Measurements from ENCODE around the gene LDLRAD2. TPM values are rescaled to one million over a fixed set of nuclear protein-coding genes. Genes with fewer than 3 reads are reported as not detected.

Gene LDLRAD2
- total RNA-seq, 1 donor from 2014 or later, result not detected

GRCh38 chr1:21842606-21843162 lies 30.6 kb downstream of the LDLRAD2 start:
- no peak for DNase-seq (ENCODE audit: low read depth in 2 of 2)

DNA sequence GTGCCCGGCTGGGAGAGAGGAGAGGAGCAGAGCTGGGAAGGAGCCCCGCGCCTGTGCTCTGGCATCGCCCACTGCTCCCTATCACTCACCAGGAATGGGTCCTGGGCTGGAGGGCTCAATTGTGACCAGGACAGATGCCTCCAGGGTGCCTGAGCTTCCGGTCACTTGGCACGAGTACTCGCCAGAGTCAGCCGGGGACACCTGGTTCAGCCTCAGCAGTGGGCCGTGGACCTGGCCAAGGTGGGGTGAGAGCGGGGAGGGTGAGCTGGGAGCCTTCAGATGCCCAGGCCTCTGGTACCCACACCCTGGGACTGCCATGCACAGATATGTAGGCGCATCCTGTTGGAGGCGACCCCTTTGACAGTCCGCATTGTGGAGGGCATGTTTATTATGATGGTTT lies 31.1 kb downstream of the LDLRAD2 start:
- DNase-seq (ENCODE audit: low read depth in 2 of 2), result no peak

- no peak for DNase-seq (ENCODE audit: low read depth in 2 of 2)
Measured at GRCh38 chr1:21843996-21844395, 31.9 kb downstream of the LDLRAD2 start.

DNA sequence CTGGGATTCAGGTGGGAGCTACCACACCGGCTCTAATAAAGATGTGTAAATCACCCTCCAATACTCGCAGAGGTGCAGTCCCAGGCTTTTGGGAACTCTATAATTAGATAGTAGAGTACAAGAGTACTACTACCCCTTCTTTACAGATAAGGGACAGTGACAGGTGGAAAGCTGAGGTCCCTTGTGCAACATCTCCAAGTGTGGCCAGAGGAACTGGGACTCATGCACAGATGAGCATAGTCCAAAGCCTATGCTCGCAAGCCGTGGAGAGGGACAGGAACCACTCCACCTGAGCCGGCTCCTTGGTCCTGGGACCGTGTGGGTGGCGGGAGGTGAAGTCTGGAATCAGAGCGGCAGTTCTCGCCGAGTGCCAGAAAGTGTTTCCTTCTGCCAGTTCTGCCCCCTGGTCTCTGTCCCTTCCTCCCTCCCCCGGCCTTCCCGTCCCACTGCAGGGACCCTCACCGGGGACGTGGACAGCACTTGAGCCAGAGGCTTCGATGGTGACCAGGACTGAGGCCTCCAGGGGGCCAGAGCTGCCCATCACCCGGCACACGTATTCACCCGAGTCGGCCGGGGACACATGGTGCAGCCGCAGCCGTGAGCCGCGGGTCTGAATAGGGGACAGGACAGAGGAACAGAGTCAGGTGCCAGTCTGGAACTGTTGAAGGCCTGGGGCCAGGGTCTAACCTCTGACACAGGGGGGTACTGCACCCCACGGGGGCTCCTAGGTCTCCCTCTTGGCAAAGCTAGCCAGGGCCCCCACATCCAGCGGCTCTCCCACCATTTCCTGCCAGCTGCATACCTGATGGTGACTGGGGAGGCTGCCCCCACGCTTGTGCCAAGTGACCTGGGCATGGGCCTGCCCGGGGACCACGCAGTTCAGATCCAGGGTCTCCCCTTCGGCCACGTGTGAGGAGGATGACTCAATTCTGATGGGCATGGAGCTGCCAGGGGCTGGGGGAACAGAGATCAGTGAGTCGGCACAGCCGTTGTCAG lies 33.9 kb downstream of the LDLRAD2 start:
- no peak for DNase-seq (ENCODE audit: low read depth in 2 of 2)

DNA sequence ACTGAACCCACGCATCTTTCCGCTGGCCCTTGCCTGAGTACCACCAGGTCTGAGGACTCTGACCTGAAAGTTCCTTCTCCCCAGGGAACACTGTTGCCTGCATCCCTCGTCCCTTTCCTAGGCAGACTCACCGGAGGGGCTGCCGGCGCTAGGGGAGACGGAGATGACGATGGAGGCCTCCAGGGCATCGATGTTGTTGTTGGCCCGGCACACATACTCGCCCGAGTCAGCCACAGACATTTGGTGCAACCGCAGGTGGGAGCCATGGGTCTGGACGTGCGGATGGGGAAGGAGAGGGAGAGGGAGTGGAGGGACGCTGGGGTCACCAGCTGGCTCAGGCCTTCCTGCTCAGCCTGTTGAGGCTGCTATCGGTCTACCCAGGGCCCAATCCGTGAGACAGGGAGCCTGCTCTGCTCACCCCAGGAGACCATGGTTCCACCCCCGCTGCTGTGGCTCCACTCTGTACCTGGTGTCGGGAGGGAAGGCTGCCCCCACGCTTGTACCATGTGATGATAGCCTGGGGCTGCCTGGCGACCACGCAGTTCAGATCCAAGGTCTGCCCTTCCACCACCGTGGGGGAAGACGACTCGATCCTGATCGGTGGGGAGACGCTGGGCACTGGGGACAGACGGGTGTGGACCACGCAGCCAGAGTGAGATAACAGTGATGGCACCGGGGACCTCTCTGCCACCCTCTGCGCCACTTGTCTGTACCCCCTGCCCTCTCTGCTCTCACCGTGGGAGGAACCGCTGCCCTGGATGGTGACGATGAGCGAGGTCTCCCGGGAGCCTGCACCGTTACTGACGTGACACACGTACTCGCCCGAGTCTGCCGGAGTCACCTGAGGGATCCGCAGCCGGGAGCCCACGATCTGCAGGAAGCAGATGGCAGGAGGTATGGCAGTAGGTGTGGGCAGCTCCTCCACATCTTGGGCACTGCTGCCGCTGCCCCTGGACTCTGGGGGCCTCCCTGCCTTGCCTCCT lies 35.4 kb downstream of the LDLRAD2 start:
- DNase-seq (ENCODE audit: low read depth in 2 of 2), result no peak

- DNase-seq (ENCODE audit: low read depth in 2 of 2), result no peak
Measured at GRCh38 chr1:21848524-21849174, 36.6 kb downstream of the LDLRAD2 start.

- DNase-seq (ENCODE audit: low read depth in 2 of 2), result no peak
Measured at GRCh38 chr1:21849909-21850576, 38.0 kb downstream of the LDLRAD2 start.

- DNase-seq (ENCODE audit: low read depth in 2 of 2), result no peak
Measured at GRCh38 chr1:21851430-21852250, 39.6 kb downstream of the LDLRAD2 start.

DNA sequence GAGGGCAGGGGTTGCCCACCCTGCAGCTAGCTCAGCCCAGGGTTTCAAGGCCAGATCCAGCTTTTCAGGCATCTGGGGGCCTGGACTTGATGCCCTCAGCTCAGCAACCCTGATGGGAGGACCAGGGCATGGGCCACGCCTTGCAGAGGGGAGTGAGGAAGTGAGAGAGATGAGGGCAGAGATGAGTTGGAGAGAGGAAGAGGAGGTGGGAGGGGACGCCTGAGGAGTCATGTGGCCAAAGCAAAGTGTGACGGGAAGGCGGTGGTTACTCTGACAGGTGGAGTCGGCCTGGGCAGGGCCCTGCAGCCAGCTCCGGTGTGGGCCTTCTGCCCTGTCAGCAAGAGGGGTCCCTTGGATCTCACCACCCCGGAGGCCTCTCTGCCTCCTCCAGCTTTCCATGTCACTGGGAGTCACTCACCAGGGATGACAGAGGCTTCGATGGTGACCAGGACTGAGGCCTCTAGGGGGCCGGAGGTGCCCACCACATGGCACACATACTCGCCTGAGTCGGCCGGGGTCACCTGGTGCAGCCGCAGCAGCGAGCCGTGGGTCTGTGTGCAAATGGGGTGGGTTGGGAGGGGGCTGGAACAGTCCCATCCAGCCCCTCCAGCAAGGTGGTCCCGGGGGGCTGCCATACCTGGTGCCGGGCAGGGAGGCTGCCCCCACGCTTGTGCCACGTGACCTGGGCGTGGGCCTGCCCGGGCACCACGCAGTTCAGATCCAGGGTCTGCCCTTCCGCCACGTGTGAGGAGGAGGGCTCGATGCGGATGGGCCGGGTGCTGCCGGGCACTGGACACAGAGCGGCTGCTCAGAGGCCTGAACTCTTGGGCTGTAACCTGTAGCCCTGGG lies 40.4 kb downstream of the LDLRAD2 start:
- DNase-seq (ENCODE audit: low read depth in 2 of 2), result no peak

DNA sequence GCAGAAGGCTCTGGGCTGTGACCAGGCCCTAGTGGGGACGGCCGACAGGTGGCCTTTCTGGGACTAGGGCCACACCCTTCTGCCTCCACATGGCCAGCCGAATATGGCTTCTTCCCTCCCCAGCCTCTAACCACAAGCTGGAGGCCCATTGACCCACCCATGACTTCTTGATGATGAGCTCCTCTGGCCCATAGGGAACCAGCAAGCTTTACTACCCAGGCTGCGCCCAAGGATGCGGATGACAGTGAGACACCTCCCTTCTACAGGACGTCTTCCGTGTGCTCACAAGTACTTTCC lies 41.0 kb downstream of the LDLRAD2 start:
- DNase-seq (ENCODE audit: low read depth in 2 of 2), result no peak

- no peak for DNase-seq (ENCODE audit: low read depth in 2 of 2)
Measured at GRCh38 chr1:21854090-21854750, 42.2 kb downstream of the LDLRAD2 start.

DNA sequence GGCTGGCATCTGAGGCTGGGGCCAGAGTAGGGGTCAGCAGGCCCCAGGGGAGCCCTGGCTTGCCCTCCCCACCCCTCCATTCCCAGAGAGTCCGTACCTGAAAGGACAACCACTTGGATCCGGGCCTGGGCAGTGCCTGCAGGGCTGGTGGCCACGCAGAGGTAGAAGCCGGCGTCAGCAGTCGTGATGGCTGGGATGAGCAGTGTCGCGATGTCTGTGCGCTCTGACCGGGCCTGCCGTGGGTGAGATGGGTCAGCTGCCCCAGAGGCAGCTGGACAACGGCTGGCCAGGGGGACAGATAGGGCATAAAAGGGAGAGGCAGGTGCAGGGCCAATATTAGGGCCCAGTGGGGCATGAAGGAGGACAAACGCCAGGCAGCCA lies 42.7 kb downstream of the LDLRAD2 start:
- DNase-seq (ENCODE audit: low read depth in 2 of 2), result no peak

DNA sequence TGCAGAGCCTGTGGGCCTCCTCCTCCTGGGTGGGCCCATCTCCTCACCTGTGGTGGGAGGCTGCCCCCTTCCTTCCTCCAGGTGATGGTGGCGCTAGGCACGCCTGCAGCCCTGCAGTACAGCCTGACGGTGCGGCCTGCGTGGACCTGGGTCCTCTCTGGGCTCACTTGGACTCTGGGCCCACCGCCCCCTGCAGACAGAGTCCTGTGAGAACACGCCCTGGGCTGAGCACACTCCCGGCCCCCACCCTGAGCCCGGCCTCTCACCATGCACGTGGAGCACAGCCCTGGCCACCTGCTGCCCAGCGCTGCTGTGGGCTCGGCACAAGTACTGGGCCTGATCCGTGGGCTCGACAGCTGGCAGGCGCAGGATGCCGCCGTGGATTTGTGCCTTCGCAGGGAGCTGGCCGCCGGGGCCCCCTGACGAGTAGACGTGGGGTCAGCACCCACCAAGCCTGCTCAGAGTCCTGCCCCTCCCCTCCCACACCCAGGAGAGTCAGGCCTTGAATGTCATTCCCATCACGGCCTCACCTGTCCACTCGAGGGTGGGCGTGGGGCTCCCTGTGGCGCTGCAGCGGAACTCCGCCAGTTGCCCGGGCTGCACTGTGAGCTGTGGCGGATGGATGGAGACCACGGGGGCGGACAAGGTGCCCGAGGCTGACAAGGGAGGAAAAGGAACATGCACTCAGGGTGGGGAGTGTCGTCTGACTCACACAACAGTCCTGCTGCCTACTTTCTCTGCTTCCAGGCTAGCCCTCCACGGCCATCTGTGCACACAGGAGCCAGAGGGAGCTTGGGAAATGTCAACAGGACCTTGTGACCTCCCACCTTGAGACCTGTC lies 43.4 kb downstream of the LDLRAD2 start:
- DNase-seq (ENCODE audit: low read depth in 2 of 2), result no peak

DNA sequence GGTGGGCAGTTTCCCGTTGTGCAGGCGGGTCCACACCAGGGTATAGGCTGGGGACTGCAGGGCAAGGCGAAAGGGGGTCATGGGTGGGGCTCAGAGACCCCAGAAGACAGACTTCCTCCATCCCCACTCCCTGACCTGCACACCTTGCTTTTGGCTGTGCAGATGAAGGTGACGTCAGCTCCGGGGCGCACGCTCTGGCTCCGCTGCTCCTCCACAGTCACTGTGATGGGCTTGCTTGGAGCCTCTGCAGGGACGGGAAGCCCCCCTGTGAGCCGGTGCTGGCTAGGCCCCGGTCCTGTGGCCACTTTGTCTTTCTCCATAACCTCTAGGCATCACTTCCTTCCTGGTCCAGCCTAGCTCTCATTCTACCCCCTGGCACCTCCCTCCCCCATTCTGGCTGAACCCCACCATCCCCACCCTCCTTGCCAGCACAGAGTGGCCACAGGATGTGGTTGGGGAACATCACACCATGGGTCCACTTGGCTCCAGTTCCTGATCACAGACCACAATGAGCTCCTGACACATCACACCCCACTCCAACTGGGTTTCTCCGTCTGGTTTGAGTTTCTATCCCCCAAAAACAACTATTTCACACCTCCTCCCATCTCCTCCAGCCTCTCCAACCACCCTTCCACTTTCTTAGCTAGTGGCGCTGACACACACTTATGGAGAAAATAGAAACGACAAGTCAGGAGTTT lies 45.2 kb downstream of the LDLRAD2 start:
- peak in 1 of 2 donors; percentile 34 for DNase-seq (ENCODE audit: low read depth in 2 of 2)

GRCh38 chr1:21857840-21858670 lies 46.0 kb downstream of the LDLRAD2 start:
- DNase-seq (ENCODE audit: low read depth in 2 of 2), result peak; percentile 23 to 65

GRCh38 chr1:21859669-21860179 lies 47.7 kb downstream of the LDLRAD2 start:
- no peak for DNase-seq (ENCODE audit: low read depth in 2 of 2)

All from lung microvascular endothelial cell (primary cell).